Mesendoderm (in vitro differentiated cells): ENCODE measurements around the gene CHST15.
A peak's percentile ranks its signal among the peaks of the same experiment; 100 is the strongest.

ENCODE experiments used
- DNase-seq: peaks from one replicate; pipeline ENCODE4 v3.0.0; 2013
- H2AK5ac ChIP-seq: 2 replicates; pipeline ENCODE4 v1.6.1; 2013; ENCODE audit warnings: low read length, inconsistent platforms
- H2BK120ac ChIP-seq: 2 replicates; pipeline ENCODE4 v1.6.1; 2013; ENCODE audit warnings: low read depth, mild to moderate bottlenecking, low read length, moderate library complexity, mixed read lengths
- H2BK15ac ChIP-seq: replicated peaks from 2 replicates; pipeline ENCODE4 v1.6.1; 2013; ENCODE audit warnings: low read depth, mild to moderate bottlenecking, moderate library complexity
- H2BK5ac ChIP-seq: 2 replicates; pipeline ENCODE4 v1.6.1; 2013; ENCODE audit warnings: low read length, inconsistent platforms
- H3K18ac ChIP-seq: 2 replicates; pipeline ENCODE4 v1.6.1; 2013; ENCODE audit warnings: mild to moderate bottlenecking, low read length, mixed read lengths
- H3K23ac ChIP-seq: one replicate; pipeline ENCODE4 v1.6.1; 2013; ENCODE audit warnings: low read length
- H3K27ac ChIP-seq: 2 replicates; pipeline ENCODE4 v1.5.1; 2013; ENCODE audit warnings: low read depth, mild to moderate bottlenecking, inconsistent platforms, low read length, moderate library complexity
- H3K27me3 ChIP-seq: 2 replicates; pipeline ENCODE4 v1.6.1; 2013; ENCODE audit warnings: low read length, control low read depth, mild to moderate bottlenecking, inconsistent platforms; ENCODE audit not compliant: insufficient read depth, poor library complexity
- H3K36me3 ChIP-seq: 2 replicates; pipeline ENCODE4 v1.6.1; 2013; ENCODE audit warnings: low read length, inconsistent platforms; ENCODE audit not compliant: control insufficient read depth, insufficient read depth
- H3K4ac ChIP-seq: one replicate; pipeline ENCODE4 v1.6.1; 2013; ENCODE audit warnings: low read depth, mild to moderate bottlenecking, low read length, moderate library complexity
- H3K4me1 ChIP-seq: 2 replicates; pipeline ENCODE4 v1.6.1; 2013; ENCODE audit warnings: low read depth, low read length, inconsistent platforms; ENCODE audit not compliant: control insufficient read depth
- H3K4me2 ChIP-seq: 2 replicates; pipeline ENCODE4 v1.6.1; 2013; ENCODE audit warnings: low read length
- H3K4me3 ChIP-seq: 2 replicates; pipeline ENCODE4 v1.5.1; 2013; ENCODE audit warnings: mild to moderate bottlenecking, low read length
- H3K56ac ChIP-seq: one replicate; pipeline ENCODE4 v1.6.1; 2013; ENCODE audit warnings: low read length
- H3K79me1 ChIP-seq: 2 replicates; pipeline ENCODE4 v1.6.1; 2013; ENCODE audit warnings: low read length, inconsistent platforms
- H3K79me2 ChIP-seq: 2 replicates; pipeline ENCODE4 v1.6.1; 2013; ENCODE audit warnings: mild to moderate bottlenecking, low read length; ENCODE audit not compliant: control insufficient read depth, insufficient read depth
- H3K9ac ChIP-seq: 2 replicates; pipeline ENCODE4 v1.6.1; 2013; ENCODE audit warnings: low read length, inconsistent platforms
- H4K5ac ChIP-seq: one replicate; pipeline ENCODE4 v1.6.1; 2013; ENCODE audit warnings: low read length
- H4K8ac ChIP-seq: one replicate; pipeline ENCODE4 v1.6.1; 2013; ENCODE audit warnings: low read depth, mild to moderate bottlenecking, control low read depth, low read length, moderate library complexity
- WGBS: extraction: QIAGEN DNeasy Blood & Tissue Kit; methylation state at CpG from one replicate; pipeline ENCODE4 v1.1.7; 2013; ENCODE audit warnings: low lambda C conversion rate, missing lambda C conversion rate; ENCODE audit not compliant: insufficient coverage; ENCODE audit errors: extremely low coverage; 5-methylcytosine and 5-hydroxymethylcytosine counted together

The CHST15 gene

DNA sequence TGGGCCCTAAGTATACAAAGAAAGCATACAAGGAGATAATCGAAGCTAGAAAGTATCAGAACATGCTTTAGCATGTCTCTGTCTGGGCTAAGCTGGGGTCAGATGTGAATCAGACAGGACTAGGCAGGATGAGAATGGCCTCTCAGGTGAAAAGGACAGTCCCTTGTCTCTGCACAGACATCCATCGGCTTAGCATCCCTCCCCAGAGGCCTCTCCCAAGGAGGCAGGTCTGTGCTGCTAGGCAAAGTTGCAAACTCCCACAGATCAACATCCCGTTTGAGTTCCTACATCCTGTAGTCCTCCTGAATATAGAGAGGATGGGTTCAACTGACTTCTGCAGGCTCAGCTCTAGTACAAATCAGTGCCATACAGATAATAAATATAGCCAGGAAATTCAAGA is 24.5 kb downstream of the CHST15 start:
- peaks cover 2% of the 10 kb centered on the region for H3K79me2 ChIP-seq
- peaks cover 10% of the 10 kb centered on the region for H3K4me1 ChIP-seq
- H3K18ac ChIP-seq, result no peak overlapping the region
- no peak overlapping the region for H3K23ac ChIP-seq
- DNase-seq, result no peak
- H4K5ac ChIP-seq, result no peak overlapping the region
- no peak overlapping the region for H3K4me2 ChIP-seq
- H3K9ac ChIP-seq, result no peak overlapping the region
- no peaks in the 10 kb centered on the region for H3K27me3 ChIP-seq
- no peaks in the 10 kb centered on the region for H3K36me3 ChIP-seq
- H3K4me3 ChIP-seq, result no peak overlapping the region
- H2AK5ac ChIP-seq, result no peak overlapping the region
- peaks cover 15% of the 10 kb centered on the region for H3K79me1 ChIP-seq
- H4K8ac ChIP-seq, result no peak overlapping the region
- no peak overlapping the region for H3K4ac ChIP-seq
- no peak overlapping the region for H2BK5ac ChIP-seq
- H2BK120ac ChIP-seq, result no peak overlapping the region
- WGBS, result no CpG with 5 or more reads among the region's 3 CpGs
- no peak overlapping the region for H3K27ac ChIP-seq
- H2BK15ac ChIP-seq, result no peak overlapping the region
- H3K56ac ChIP-seq, result no peak overlapping the region

DNA sequence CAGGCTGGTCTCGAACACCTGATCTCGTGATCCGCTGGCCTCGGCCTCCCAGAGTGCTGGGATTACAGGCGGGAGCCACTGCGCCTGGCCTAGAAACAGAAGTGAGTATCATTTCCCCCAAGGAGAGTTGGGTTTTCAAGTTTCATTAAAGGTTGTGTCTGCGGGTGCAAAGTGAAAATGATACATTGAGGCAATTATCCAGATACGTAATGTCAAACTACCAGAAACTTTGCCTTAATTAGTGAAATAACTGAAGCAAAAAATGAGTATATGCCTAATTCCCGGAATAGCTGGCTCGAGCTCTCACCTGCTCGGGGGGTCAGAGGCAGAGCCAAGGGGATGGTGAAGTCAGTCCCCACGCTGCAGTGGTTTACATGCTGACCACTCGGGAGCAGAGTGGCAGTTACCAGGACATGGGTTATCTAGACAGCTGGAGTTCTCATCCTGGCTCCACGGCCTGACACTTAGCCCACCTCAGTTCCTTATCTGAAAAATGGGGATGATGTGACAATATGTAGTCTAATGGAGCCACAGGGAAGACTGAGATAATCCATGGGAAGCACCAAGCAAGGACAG is 25.5 kb downstream of the CHST15 start:
- no peak overlapping the region for H4K5ac ChIP-seq
- H3K4me1 ChIP-seq, result peaks cover 10% of the 10 kb centered on the region
- no CpG with 5 or more reads among the region's 14 CpGs for WGBS

GRCh38 chr10:124066781-124067714 is 26.4 kb downstream of the CHST15 start:
- no peak overlapping the region for H2BK15ac ChIP-seq
- H3K9ac ChIP-seq, result no peak overlapping the region
- H2BK5ac ChIP-seq, result no peak overlapping the region
- no peak overlapping the region for H2BK120ac ChIP-seq
- no peak overlapping the region for H3K27ac ChIP-seq
- no CpG with 5 or more reads among the region's 12 CpGs for WGBS
- H3K56ac ChIP-seq, result no peak overlapping the region
- H3K79me2 ChIP-seq, result peaks cover 2% of the 10 kb centered on the region
- H4K5ac ChIP-seq, result no peak overlapping the region
- H3K4ac ChIP-seq, result no peak overlapping the region
- peak; percentile 95 for DNase-seq
- H2AK5ac ChIP-seq, result no peak overlapping the region
- H3K36me3 ChIP-seq, result no peaks in the 10 kb centered on the region
- H3K4me2 ChIP-seq, result no peak overlapping the region
- no peak overlapping the region for H3K18ac ChIP-seq
- H3K4me1 ChIP-seq, result peaks cover 9% of the 10 kb centered on the region
- H4K8ac ChIP-seq, result no peak overlapping the region
- H3K4me3 ChIP-seq, result no peak overlapping the region
- H3K79me1 ChIP-seq, result peaks cover 11% of the 10 kb centered on the region
- no peaks in the 10 kb centered on the region for H3K27me3 ChIP-seq
- H3K23ac ChIP-seq, result no peak overlapping the region

More for the DNA sequence above, 25.5 kb downstream of the CHST15 start:
- no peak overlapping the region for H3K4me3 ChIP-seq
- peaks cover 13% of the 10 kb centered on the region for H3K79me1 ChIP-seq
- no peak overlapping the region for H3K9ac ChIP-seq
- peaks cover 2% of the 10 kb centered on the region for H3K79me2 ChIP-seq
- no peak overlapping the region for H3K18ac ChIP-seq
- no peak overlapping the region for H3K23ac ChIP-seq
- no peaks in the 10 kb centered on the region for H3K36me3 ChIP-seq
- H4K8ac ChIP-seq, result no peak overlapping the region
- H2BK15ac ChIP-seq, result no peak overlapping the region
- H3K56ac ChIP-seq, result no peak overlapping the region
- H2BK5ac ChIP-seq, result no peak overlapping the region
- no peak overlapping the region for H3K27ac ChIP-seq
- no peak overlapping the region for H3K4ac ChIP-seq
- H3K27me3 ChIP-seq, result no peaks in the 10 kb centered on the region
- no peak overlapping the region for H2BK120ac ChIP-seq
- no peak overlapping the region for H3K4me2 ChIP-seq
- DNase-seq, result no peak
- no peak overlapping the region for H2AK5ac ChIP-seq

DNA sequence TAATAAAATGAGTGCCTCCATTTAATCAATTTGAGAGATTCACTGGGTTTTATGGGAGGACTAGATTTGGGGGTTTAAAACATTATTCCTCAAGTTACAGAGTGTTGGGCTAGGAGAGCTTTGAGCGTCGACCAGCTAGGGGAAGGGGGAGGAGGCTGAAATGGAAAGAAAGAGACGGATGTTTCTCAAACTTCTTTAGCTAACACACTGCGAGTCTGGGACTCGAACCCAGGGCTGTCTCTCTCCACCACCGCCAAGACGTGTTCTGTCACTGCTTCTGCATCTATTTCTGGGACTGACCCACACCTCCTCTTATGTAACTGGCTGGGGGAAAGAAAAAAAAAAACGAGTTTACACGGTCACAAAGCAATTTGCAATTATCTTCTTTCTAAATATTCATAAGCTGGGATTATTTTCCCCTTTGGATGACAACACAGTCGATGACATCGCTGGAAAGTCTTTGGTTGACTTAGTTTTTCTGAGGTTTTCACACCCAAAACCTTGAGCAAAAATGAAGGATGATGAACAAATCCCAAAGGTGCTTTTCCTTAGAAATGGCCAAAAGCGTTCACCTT is 27.2 kb downstream of the CHST15 start:
- no peak overlapping the region for H3K4me2 ChIP-seq
- H2AK5ac ChIP-seq, result no peak overlapping the region
- no peak overlapping the region for H3K9ac ChIP-seq
- WGBS, result no CpG with 5 or more reads among the region's 12 CpGs
- DNase-seq, result peak; percentile 15
- no peak overlapping the region for H3K56ac ChIP-seq
- H3K4me1 ChIP-seq, result peaks cover 9% of the 10 kb centered on the region
- H3K23ac ChIP-seq, result no peak overlapping the region
- H4K8ac ChIP-seq, result no peak overlapping the region
- H3K27ac ChIP-seq, result no peak overlapping the region
- peak overlapping the region; percentile 76 for H2BK15ac ChIP-seq
- no peak overlapping the region for H3K4me3 ChIP-seq
- no peak overlapping the region for H3K4ac ChIP-seq
- H2BK120ac ChIP-seq, result no peak overlapping the region
- no peak overlapping the region for H3K18ac ChIP-seq
- H3K79me1 ChIP-seq, result peaks cover 9% of the 10 kb centered on the region
- H3K36me3 ChIP-seq, result no peaks in the 10 kb centered on the region
- H4K5ac ChIP-seq, result no peak overlapping the region
- peaks cover 2% of the 10 kb centered on the region for H3K79me2 ChIP-seq
- no peak overlapping the region for H2BK5ac ChIP-seq
- no peaks in the 10 kb centered on the region for H3K27me3 ChIP-seq

DNA sequence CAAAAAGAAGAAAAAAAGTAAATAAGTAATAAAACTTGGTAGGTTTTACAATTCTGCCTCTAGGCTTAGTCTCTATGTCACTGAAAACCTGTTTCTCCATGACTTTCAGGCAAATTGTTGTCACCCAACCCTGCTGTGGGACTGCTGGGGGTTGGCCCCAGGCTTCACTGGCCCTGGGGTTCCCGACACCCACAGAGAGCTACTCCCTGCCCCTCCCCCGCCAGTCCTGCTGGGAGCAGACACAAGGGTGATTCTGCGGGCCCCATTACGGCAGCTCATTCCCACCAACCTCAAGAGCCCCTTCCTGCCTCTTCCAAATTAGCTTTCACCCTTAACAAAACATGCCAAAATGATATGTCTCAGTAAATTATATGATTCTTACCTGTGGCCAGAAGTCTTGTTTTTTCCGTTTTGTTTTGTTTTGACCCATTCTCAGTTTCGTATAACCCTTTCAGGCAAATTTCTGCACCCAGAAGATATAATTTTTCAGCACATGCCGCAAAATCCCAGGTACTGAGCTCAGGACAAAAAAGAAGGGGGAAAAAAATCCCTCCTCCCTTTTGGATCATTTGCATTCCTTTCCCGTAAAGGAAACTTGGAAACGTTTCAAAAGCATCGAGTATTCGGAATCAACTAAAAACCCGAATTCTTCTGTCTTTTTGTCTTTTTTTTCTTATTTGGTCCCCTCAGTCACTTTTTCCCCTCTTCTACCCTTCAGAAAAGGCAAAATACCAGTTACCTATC is 27.8 kb downstream of the CHST15 start:
- Histone ChIP-seq H2BK15ac (peak overlapping the region; percentile 76), H3K36me3 (no peaks in the 10 kb centered on the region), H3K4me2 (no peak overlapping the region), H3K23ac (no peak overlapping the region), H3K27me3 (no peaks in the 10 kb centered on the region), H4K8ac (no peak overlapping the region), H2BK120ac (no peak overlapping the region), H2AK5ac (no peak overlapping the region), H3K79me1 (peaks cover 6% of the 10 kb centered on the region), H3K79me2 (no peaks in the 10 kb centered on the region), H4K5ac (no peak overlapping the region), H3K18ac (peak overlapping the region; percentile 69), H3K9ac (no peak overlapping the region), H3K27ac (no peak overlapping the region), H3K56ac (no peak overlapping the region), H3K4me1 (peaks cover 9% of the 10 kb centered on the region), H3K4ac (no peak overlapping the region), H2BK5ac (no peak overlapping the region), H3K4me3 (no peak overlapping the region)
- DNase-seq, result peak; percentile 38
- no CpG with 5 or more reads among the region's 12 CpGs for WGBS
